Dermis blood vessel endothelial cell (primary cell): ENCODE data around the gene CAMSAP1. TPM values are rescaled to one million over a fixed set of nuclear protein-coding genes. Genes with fewer than 3 reads are reported as not detected.

ENCODE experiments used
- DNase-seq: peaks from one replicate; pipeline ENCODE4 v3.0.0; 2010
- total RNA-seq: library from RNA; depleted of rRNA; stranded (reverse); fragments of >200 nt; gene quantifications from 2 replicates; pipeline ENCODE4 v1.2.3, GENCODE V29; 2014

CAMSAP1 gene
- total RNA-seq, 1 donor from 2014 or later, result 17.5 TPM

DNA sequence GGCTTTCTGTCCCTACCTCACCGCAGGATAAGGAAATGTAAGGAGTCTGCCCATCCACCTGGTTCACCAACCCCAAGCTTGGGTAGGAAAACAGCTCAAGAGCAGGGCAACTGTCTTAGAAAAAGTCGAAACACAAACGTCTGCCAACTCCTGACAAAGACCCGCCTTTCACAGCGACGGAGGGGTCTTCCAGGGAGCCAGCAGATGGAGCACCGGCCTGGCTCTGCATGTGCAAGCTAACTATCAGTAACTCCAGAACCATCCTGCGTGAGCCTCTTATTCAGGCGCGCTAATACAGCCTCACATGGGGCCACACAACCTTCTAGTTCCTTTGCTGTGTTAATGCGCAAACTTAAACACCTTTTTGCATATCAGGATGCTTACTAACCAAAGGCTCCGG lies 26.9 kb downstream of the CAMSAP1 start:
- DNase-seq, result no peak

- DNase-seq, result no peak
Observed at GRCh38 chr9:135879619-135880018, 27.7 kb downstream of the CAMSAP1 start.

- no peak for DNase-seq
Observed at GRCh38 chr9:135879237-135879601, 28.1 kb downstream of the CAMSAP1 start.

- DNase-seq, result no peak
Observed at GRCh38 chr9:135878528-135879236, 28.7 kb downstream of the CAMSAP1 start.

GRCh38 chr9:135877791-135878527 lies 29.4 kb downstream of the CAMSAP1 start:
- no peak for DNase-seq

DNA sequence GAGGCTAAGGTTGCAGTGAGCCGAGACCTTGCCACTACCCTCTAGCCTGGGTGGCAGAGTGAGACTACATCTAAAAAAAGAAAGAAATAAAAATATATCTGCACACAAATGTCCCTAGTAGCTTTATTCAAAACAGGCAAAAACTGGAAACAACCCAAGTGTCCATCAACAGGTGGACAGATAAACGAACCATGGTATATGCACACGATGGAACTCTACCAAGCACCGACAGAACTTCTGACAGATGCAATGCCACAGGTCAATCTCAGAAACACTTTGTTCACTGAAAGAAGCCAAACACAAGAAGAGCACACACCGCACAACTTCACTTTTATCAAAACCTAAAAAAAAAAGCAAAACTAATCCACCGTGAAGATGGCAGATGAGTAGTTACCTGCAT lies 30.4 kb downstream of the CAMSAP1 start:
- no peak for DNase-seq

GRCh38 chr9:135874859-135875258 lies 32.5 kb downstream of the CAMSAP1 start:
- no peak for DNase-seq

GRCh38 chr9:135869909-135870308 lies 37.4 kb downstream of the CAMSAP1 start:
- DNase-seq, result no peak

DNA sequence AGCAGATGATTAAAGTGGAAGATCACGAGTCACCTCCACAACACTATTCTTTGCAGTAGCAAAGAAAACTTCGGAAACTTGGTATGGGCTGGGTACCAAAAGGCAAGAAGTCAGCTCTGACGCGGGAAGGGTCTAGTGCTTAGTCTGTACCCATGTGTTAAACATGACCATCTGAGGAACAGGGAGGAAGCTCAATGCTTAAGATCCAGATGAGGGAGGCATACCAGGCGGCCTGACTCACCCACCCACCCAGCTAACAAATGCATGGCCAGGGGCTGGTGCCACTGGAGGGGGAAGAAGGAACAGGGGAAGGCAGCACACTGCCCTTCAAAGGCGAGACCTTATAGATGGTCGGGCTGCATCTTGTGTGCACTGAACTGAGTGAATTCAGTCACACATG lies 41.8 kb downstream of the CAMSAP1 start:
- no peak for DNase-seq

- peak; percentile 73 for DNase-seq
Observed at GRCh38 chr9:135864447-135865049, 42.8 kb downstream of the CAMSAP1 start.

DNA sequence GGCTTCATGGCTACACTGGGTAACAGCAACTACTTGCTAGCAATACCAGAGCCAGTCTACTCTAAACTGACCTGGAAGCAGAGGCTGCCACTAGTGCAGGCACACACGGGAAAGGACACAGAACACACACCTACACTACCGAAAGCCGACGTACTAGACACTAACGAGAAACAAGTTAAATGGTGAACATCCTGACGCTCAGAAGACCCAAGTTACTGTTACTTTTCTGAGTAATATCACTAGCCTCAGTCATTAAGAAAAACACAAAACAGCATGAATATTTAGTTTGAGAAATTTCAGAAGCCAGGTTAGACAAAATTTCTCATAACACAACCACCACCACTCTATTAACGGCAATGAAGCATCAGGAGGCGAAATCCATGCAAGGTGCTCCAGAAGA lies 44.5 kb downstream of the CAMSAP1 start:
- DNase-seq, result no peak

GRCh38 chr9:135858491-135859185 lies 48.7 kb downstream of the CAMSAP1 start:
- DNase-seq, result no peak

GRCh38 chr9:135857843-135858242 lies 49.5 kb downstream of the CAMSAP1 start:
- no peak for DNase-seq

DNA sequence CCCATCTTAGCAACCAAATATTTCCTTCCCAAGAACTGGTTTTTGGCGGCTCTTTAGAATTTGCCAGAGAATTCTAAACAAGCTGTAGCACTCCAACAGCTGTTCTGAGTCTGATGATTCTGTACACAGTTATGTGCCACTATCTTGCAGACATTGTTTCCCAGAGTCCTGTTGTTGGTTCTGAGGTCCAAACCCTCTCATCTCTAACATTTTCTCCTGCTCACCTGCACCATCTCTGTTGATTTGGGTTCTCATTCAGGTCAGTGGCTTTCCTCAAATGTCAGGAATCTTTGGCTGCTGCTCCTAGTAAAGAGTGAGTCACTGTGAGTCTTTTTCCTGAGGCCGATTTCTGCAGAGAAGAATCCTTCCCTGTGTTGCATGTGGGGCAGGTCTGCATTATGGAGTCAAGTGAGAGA lies 50.0 kb downstream of the CAMSAP1 start:
- peak; percentile 56 for DNase-seq

- DNase-seq, result no peak
Observed at GRCh38 chr9:135851748-135852147, 55.6 kb downstream of the CAMSAP1 start.

DNA sequence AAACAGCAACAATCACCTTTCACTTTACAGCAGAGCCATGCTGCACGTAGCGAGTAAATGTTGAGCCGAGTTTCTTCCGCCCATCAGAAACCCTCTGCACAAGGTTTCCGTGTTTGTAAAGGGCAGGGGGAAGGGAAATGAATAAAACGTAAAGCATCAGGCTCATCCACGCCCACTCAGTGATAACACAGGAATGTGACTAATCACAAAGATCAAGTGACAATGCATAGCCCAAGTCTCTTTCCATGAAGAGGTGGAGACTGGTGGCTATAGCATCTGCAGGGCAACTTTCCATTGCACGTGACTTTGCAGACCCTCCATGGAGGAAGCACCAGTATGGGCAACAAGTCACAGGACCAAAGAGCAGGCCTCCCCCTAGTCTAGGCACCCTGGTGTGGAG lies 56.6 kb downstream of the CAMSAP1 start:
- DNase-seq, result peak; percentile 69

DNA sequence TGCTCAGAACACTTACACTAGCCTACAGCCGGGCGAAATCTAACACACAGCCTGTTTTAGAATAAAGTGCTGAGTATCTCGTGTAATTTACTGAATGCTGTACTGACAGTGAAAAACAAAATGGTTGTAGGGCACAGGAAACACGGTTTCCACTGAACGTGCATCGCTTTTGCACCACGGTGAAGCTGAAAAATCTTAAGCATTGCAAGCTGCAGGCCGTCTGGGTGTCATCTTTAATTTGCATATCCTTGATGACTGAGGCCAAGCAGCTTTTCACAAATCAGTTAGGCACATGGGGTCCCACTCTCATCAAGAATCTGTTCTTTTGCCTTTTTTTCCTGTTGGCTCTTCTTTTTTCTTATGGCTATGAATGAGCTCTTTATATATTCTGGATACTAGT lies 58.2 kb downstream of the CAMSAP1 start:
- DNase-seq, result no peak

DNA sequence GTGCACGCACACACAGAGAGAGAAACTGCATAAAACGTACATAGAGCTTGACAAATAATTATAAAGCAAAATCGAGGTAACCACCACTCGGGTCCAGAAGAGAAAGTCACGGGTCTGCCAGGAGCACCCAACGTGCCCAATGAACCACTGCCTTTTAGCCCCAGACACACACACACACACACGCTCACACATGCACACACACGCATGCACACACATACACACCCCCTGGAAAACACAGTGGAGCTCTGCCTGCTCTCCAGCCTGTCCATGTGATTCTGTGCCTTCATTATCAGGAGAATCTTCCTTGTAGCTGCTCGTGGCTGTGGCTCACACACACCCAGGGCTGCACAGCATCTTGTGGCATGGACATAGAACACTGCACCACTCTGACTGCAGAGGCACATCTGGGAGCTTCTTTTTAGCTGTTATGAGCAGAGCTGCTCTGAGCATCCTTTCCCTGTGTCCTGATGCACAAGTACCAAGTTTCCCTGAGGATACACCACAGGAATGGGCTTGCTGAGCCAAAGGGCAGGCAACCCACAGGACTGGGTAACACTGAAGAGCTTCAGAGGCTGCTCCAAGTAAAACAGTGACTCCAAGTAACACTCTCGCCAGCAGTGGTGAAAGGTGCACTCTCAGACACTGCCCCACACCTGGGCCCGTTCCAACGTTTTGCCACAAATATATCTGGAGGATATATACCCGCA lies 58.9 kb downstream of the CAMSAP1 start:
- DNase-seq, result no peak

DNA sequence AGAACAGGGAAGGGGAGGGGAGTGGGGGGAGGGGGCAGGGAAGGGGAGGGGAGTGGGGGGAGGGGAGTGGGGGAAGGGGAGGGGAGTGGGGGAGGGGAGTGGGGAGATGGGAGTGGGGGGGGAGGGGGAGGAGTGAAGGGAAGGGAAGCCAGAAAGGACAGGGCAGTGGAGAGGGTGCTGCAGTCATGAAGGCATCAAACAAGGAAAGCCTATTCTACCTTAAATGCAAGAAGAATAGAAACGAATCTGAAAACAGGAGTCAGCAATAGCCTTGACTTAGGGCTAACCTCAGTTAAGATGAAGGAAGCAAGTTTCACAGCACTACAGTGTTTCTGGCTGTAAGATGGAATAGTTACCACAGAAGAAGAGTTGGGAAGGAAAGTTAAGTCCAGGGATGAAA lies 59.5 kb downstream of the CAMSAP1 start:
- no peak for DNase-seq

GRCh38 chr9:135840539-135840938 lies 66.8 kb downstream of the CAMSAP1 start:
- DNase-seq, result no peak

DNA sequence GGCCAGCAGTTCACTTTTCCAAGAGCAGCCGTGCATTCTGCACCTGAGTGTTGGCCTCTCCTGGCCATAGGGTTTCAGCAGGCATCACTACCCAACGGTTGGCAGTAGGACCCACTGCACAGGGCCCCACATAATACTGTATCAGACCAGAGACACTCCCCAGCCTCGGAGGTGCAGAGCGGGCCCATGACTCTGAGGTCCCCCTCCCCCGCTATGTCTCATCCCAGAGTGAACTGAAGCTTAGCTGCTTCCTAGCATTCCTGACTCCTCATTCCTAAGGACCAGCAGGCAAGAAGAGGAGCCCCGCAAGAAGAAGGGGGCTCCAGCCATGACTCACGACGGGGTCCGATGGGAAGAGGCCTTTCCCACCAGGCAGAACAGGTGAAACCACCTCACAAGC lies 67.2 kb downstream of the CAMSAP1 start:
- DNase-seq, result no peak

DNA sequence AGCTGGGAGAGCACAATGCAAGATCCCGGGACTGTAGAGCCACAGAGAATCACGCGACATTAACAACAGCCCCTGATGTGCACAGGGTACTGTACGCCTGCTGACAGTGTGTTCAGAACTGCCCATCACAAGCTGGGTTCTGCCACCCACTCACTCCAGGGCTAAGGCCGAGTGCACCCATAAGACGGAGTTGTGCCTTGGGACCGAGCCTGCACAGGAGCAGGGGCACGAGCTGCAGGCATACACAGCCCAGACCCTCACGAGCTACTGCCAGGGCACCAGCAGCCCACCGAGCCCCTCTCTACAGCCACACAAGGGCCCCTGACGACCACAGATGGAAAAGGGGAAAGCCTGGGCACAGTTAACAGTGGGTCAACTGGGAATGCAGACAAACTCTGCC lies 67.8 kb downstream of the CAMSAP1 start:
- DNase-seq, result no peak

GRCh38 chr9:135835131-135835530 lies 72.2 kb downstream of the CAMSAP1 start:
- DNase-seq, result no peak
